GM19099 (cell line): ENCODE results near the gene GLUL.

Experiments
- POLR2A ChIP-seq: IDR thresholded peaks from 3 replicates; pipeline ENCODE4 v1.6.1; 2011; ENCODE audit warnings: low read depth; ENCODE audit not compliant: insufficient read length; ENCODE audit errors: extremely low read depth

Gene GLUL

GRCh38 chr1:182404781-182405180 lies 13.2 kb upstream of the GLUL start:
- TF ChIP-seq POLR2A = no peak

DNA sequence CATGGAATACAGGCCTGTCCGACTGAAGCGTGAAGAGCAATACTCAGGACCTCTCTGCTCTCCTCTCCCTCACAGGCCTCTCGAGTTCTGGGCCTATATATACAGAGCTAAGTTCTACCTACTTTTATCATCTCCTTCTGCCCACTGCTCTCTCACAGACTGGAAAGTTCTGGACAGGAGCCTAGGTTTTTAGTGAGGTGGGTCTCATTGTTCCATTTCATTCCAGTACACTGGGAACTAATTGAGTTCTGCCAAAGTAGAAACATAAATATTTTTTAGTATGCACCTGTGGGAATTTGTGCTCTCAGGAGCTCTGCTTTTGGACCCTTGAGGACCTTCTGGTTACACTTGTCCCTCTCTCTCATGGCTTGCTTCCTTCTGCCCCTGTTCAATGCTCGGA lies 9.0 kb upstream of the GLUL start, which contains the start of gene TEDDM1:
Gene TEDDM1, minus strand, starts transcription at position 101 of the 400 bp plus-strand sequence. CDS start 182 bp downstream, outside the sequence.
- TF ChIP-seq POLR2A = no peak

GRCh38 chr1:182397653-182398393 lies 6.2 kb upstream of the GLUL start:
- TF ChIP-seq POLR2A = no peak

DNA sequence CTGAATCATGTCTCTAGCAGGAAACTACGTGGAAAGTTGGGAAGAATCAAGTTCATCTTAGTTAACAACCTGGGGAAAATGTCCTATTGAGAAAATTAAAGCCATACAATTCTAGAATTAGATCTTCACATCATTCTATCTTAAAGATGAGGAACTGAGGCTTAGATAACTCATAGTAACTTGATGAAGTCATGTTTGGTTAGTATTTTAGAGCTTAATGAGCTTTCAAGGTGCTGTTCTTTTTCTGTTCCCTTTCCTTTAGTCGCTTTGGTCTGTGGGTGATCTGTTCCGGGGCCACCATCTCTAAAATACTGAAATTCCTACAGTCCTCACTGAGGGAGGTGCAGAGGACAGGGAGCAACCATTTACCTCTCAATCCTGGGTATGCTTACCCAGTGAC lies 4.3 kb upstream of the GLUL start:
- no peak for TF ChIP-seq POLR2A

DNA sequence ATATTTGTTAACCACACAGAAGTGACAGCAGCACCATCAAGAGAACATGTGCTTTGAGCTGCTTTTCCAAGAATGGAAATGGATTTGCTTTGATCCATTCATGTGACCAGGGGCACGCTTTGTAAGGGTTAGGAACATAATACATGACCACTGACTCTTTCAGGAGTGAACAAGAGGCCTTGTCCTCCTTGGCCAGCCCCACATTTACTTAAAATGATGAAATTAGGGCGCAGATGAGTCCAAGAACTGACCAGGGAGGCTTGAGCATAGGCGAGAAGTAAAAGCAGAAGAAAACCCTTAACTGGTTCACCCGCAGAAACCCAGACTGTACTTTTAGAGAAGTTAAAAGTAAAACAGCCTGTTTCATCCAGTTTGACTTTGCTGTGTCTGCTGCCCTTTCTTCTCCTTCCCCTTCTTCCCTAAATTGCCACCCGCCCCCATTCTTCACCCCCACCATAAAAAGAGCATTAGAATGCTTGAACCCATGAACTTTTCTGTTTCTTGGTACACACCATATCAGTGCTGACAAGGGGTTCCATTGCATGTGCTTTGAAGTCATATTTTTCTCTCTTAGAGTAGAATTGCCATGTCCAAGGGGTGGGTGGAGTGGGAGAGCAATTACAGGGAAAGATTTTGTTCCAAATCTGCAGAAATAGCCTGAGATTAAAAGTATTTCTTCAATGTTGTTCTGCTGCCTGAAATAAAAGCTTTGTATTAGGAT lies 2.6 kb upstream of the GLUL start:
- TF ChIP-seq POLR2A = no peak

GRCh38 chr1:182392050-182393028 lies 749 bp upstream of the GLUL start:
- TF ChIP-seq POLR2A = no peak

- TF ChIP-seq POLR2A = no peak
Measured at GRCh38 chr1:182391028-182391361, 595 bp downstream of the GLUL start.

DNA sequence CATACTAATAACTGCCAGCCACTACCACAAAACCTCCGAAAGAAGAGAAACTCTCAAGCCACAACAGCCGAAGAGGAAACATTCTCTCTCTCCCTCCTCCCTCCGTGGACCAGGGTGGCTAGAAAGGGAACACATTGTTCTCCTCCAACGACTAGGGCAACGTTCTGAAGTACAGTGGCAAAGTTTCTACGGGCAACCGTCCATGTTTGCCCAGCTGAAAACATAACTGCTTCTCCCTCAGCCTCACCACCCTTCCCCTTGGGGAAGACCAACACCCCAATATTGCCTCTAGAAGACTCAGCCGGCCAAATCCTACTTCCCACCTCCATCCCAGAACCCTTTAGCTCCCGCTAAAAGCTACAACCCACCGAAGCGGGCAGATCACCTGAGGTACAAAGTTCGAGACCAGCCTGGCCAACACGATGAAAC lies 2.0 kb downstream of the GLUL start:
- no peak for TF ChIP-seq POLR2A

DNA sequence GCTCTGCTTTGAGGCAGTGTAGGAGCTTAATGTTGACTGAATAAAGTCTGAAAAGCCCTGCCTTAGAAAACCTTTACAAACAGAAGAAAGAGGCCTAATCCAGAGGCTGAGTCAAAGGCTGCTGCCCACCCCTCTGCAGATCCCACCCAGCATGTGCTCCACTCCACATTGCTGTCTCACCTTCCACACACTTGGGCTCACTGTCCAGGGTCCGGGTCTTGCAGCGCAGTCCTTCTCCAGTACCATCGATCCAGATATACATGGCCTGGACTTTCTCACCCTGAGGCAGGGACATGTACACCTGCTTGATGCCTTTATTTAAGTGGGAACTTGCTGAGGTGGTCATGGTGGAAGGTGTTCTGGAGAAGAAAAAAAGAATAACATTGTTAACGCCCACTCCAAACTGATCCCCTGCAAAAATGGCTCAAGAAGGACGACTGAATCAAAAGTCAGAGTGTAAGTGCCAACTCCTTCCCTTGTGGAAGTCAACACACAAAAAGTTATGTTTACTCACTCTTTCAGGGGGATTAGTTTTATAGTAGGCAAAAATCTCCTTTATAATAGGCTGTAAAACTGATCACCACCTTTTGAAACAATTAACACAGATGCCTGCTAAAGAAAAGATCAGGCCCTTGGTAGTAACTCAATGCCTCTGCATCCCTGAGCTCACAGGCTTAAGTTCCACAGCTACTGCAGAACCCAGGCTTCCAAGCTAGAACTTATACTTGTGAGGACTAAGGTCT lies 3.0 kb downstream of the GLUL start:
- TF ChIP-seq POLR2A = no peak

GRCh38 chr1:182387566-182387965 lies 4.0 kb downstream of the GLUL start:
- TF ChIP-seq POLR2A = no peak

DNA sequence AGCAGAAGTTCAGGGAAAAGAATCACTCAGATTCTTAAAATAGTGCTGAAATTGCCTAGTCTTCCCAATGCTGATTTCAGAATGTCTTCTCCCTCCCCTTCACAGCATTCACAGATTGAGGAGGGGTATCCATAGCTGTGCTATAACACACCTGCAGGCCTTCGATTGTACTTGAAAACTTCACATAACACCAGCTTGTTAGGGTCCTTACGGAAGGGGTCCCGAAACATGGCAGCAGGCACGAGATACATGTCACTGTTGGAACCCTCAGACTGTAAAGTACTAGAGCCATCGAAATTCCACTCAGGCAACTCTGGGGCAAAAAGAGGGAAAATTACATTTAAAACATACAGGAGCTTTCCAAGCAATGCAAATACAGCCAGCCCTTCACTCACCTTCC lies 4.6 kb downstream of the GLUL start:
- no peak for TF ChIP-seq POLR2A

GRCh38 chr1:182385885-182386853 lies 5.4 kb downstream of the GLUL start:
- TF ChIP-seq POLR2A = no peak

DNA sequence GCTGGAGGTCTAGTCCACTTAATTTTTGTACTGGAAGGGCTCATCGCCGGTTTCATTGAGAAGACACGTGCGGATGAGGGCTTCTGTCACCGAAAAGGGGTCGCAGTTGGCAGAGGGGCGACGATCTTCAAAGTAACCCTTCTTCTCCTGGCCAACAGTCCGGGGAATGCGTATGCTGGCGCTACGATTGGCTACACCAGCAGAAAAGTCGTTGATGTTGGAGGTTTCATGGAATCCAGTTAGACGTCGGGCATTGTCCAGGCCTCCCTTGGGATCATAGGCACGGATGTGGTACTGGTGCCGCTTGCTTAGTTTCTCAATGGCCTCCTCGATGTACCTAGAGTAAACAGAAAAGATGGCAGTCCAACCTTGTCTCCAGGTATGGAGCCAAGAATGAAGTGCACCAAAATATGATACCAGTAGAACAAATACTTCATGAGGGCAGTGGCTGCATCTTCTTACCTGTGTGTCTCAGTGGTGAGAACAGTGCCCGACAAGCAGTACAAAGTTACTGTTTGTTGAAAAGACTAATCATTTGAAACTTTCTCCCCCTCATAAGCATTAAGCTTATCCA lies 7.1 kb downstream of the GLUL start:
- TF ChIP-seq POLR2A = no peak
